Measurements from ENCODE around the gene TBC1D26. TPM values are rescaled to one million over a fixed set of nuclear protein-coding genes. Genes with fewer than 3 reads are reported as not detected.
"Not testable (repeated sequence)": the region's sequence is repeated elsewhere in the genome, so short reads cannot be mapped to it uniquely, and the experiment has no call there.

Gene TBC1D26
- polyA plus RNA-seq, 1 donor (not counting 4 experiments of a cell fraction or from before 2014, with no cell fraction given) = not detected

GRCh38 chr17:15698967-15699366 is 33.1 kb upstream of the TBC1D26 start:
- DNase-seq (ENCODE audit: low read depth, low spot score); H3K27me3 ChIP-seq (ENCODE audit: control insufficient read depth, extremely low read depth, insufficient read depth, low read length); H3K27ac ChIP-seq (ENCODE audit: control insufficient read depth, insufficient read depth, low read length): not testable (repeated sequence)

GRCh38 chr17:15699413-15699924 is 32.6 kb upstream of the TBC1D26 start, which contains the start of gene ZNF286A:
ZNF286A (plus strand) TSS chr17:15699752; CDS start chr17:15700330, 578 bp downstream.
- DNase-seq (ENCODE audit: low read depth, low spot score) = peak; percentile 97
- H2AFZ ChIP-seq (ENCODE audit: control insufficient read depth, low read length) = peak within 1 kb of the TSS; percentile 51
- peak within 1 kb of the TSS; percentile 51 to 64 (median 59) for H3K4me3 ChIP-seq (ENCODE audit: control insufficient read depth in 2 of 3, extremely low read depth in 1 of 3, insufficient read depth in 2 of 3, low read depth in 1 of 3, low read length in 3 of 3)
- peak within 1 kb of the TSS; percentile 76 for H3K9ac ChIP-seq (ENCODE audit: control insufficient read depth, extremely low read depth, insufficient read depth, low read length)
- H3K27ac ChIP-seq (ENCODE audit: control insufficient read depth, insufficient read depth, low read length) = peak within 1 kb of the TSS; percentile 26
- H3K4me1 ChIP-seq (ENCODE audit: control insufficient read depth, extremely low read depth, insufficient read depth, low read length); dilution Hi-C loops (cut with MboI; ENCODE audit: extremely low pct_ligation_motif_present, low sequenced_read_pairs); H3K36me3 ChIP-seq (ENCODE audit: control insufficient read depth in 2 of 2, extremely low read depth in 1 of 2, insufficient read depth in 2 of 2, low read length in 2 of 2); H3K27me3 ChIP-seq (ENCODE audit: control insufficient read depth, extremely low read depth, insufficient read depth, low read length); H3K9me1 ChIP-seq (ENCODE audit: control insufficient read depth, extremely low read depth, insufficient read depth, low read length); H3K9me3 ChIP-seq (ENCODE audit: control insufficient read depth, low read depth, low read length); H4K20me1 ChIP-seq (ENCODE audit: control insufficient read depth, extremely low read depth, insufficient read depth, low read length); H3K79me2 ChIP-seq (ENCODE audit: control insufficient read depth, insufficient read depth, low read length): not testable (repeated sequence)
- peak within 1 kb of the TSS; percentile 56 for H3K4me2 ChIP-seq (ENCODE audit: control insufficient read depth, extremely low read depth, insufficient read depth, low read depth, low read length)
- FAIRE-seq = peak; percentile 83

More at GRCh38 chr17:15698967-15699366, 33.1 kb upstream of the TBC1D26 start:
- H2AFZ ChIP-seq (ENCODE audit: control insufficient read depth, low read length) = peak overlapping the region; percentile 51
- H3K9me3 ChIP-seq (ENCODE audit: control insufficient read depth, low read depth, low read length); FAIRE-seq; H3K79me2 ChIP-seq (ENCODE audit: control insufficient read depth, insufficient read depth, low read length); H4K20me1 ChIP-seq (ENCODE audit: control insufficient read depth, extremely low read depth, insufficient read depth, low read length); H3K36me3 ChIP-seq (ENCODE audit: control insufficient read depth in 2 of 2, extremely low read depth in 1 of 2, insufficient read depth in 2 of 2, low read length in 2 of 2); dilution Hi-C loops (cut with MboI; ENCODE audit: extremely low pct_ligation_motif_present, low sequenced_read_pairs); H3K4me1 ChIP-seq (ENCODE audit: control insufficient read depth, extremely low read depth, insufficient read depth, low read length); H3K9me1 ChIP-seq (ENCODE audit: control insufficient read depth, extremely low read depth, insufficient read depth, low read length): not testable (repeated sequence)
- H3K4me3 ChIP-seq (ENCODE audit: control insufficient read depth in 2 of 3, extremely low read depth in 1 of 3, insufficient read depth in 2 of 3, low read depth in 1 of 3, low read length in 3 of 3) = peak overlapping the region; percentile 29 to 59 (median 43)
- peak overlapping the region; percentile 76 for H3K9ac ChIP-seq (ENCODE audit: control insufficient read depth, extremely low read depth, insufficient read depth, low read length)
- peak overlapping the region; percentile 56 for H3K4me2 ChIP-seq (ENCODE audit: control insufficient read depth, extremely low read depth, insufficient read depth, low read depth, low read length)

GRCh38 chr17:15699937-15700336 is 32.1 kb upstream of the TBC1D26 start:
- H4K20me1 ChIP-seq (ENCODE audit: control insufficient read depth, extremely low read depth, insufficient read depth, low read length); FAIRE-seq; H3K36me3 ChIP-seq (ENCODE audit: control insufficient read depth in 2 of 2, extremely low read depth in 1 of 2, insufficient read depth in 2 of 2, low read length in 2 of 2); dilution Hi-C loops (cut with MboI; ENCODE audit: extremely low pct_ligation_motif_present, low sequenced_read_pairs); H3K9me3 ChIP-seq (ENCODE audit: control insufficient read depth, low read depth, low read length); H3K27me3 ChIP-seq (ENCODE audit: control insufficient read depth, extremely low read depth, insufficient read depth, low read length); H3K4me1 ChIP-seq (ENCODE audit: control insufficient read depth, extremely low read depth, insufficient read depth, low read length); H3K4me2 ChIP-seq (ENCODE audit: control insufficient read depth, extremely low read depth, insufficient read depth, low read depth, low read length); H3K9me1 ChIP-seq (ENCODE audit: control insufficient read depth, extremely low read depth, insufficient read depth, low read length); DNase-seq (ENCODE audit: low read depth, low spot score); H3K79me2 ChIP-seq (ENCODE audit: control insufficient read depth, insufficient read depth, low read length): not testable (repeated sequence)
- Histone ChIP-seq H3K27ac (ENCODE audit: control insufficient read depth, insufficient read depth, low read length) (peak overlapping the region; percentile 26), H3K9ac (ENCODE audit: control insufficient read depth, extremely low read depth, insufficient read depth, low read length) (peak overlapping the region; percentile 76), H3K4me3 (ENCODE audit: control insufficient read depth in 2 of 3, extremely low read depth in 1 of 3, insufficient read depth in 2 of 3, low read depth in 1 of 3, low read length in 3 of 3) (peak overlapping the region; percentile 51 to 64 (median 59)), H2AFZ (ENCODE audit: control insufficient read depth, low read length) (peak overlapping the region; percentile 37)

DNA sequence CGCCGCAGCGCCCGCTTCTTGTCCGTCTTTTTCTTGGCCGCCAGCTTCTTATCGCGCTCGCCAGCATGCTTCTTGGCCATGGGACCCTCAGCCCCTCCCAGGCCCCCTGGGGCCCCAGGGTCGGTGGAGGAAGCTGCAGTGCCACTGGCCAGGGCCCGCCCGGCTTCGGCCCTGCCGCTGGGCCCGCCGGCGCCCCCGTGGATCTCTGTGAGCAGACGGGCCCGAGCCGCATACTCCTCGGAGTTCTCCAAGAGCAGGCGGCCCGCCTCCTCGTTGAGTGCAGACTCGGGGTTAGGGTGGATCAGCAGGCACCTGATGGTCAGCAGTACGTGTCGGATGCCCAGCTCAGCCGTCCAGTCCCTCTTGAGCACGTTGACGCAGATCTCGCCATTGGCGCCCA is 27.8 kb upstream of the TBC1D26 start:
- H3K36me3 ChIP-seq (ENCODE audit: control insufficient read depth in 2 of 2, extremely low read depth in 1 of 2, insufficient read depth in 2 of 2, low read length in 2 of 2) = peaks cover 7 to 11% of the 10 kb centered on the region in 2 experiments
- H3K9ac ChIP-seq (ENCODE audit: control insufficient read depth, extremely low read depth, insufficient read depth, low read length); H3K27ac ChIP-seq (ENCODE audit: control insufficient read depth, insufficient read depth, low read length); FAIRE-seq; H4K20me1 ChIP-seq (ENCODE audit: control insufficient read depth, extremely low read depth, insufficient read depth, low read length); H3K27me3 ChIP-seq (ENCODE audit: control insufficient read depth, extremely low read depth, insufficient read depth, low read length); H3K9me3 ChIP-seq (ENCODE audit: control insufficient read depth, low read depth, low read length); H3K4me1 ChIP-seq (ENCODE audit: control insufficient read depth, extremely low read depth, insufficient read depth, low read length); dilution Hi-C loops (cut with MboI; ENCODE audit: extremely low pct_ligation_motif_present, low sequenced_read_pairs); H3K4me2 ChIP-seq (ENCODE audit: control insufficient read depth, extremely low read depth, insufficient read depth, low read depth, low read length); DNase-seq (ENCODE audit: low read depth, low spot score); H3K79me2 ChIP-seq (ENCODE audit: control insufficient read depth, insufficient read depth, low read length); H3K4me3 ChIP-seq (ENCODE audit: control insufficient read depth in 2 of 3, extremely low read depth in 1 of 3, insufficient read depth in 2 of 3, low read depth in 1 of 3, low read length in 3 of 3); H3K9me1 ChIP-seq (ENCODE audit: control insufficient read depth, extremely low read depth, insufficient read depth, low read length); H2AFZ ChIP-seq (ENCODE audit: control insufficient read depth, low read length): not testable (repeated sequence)

DNA sequence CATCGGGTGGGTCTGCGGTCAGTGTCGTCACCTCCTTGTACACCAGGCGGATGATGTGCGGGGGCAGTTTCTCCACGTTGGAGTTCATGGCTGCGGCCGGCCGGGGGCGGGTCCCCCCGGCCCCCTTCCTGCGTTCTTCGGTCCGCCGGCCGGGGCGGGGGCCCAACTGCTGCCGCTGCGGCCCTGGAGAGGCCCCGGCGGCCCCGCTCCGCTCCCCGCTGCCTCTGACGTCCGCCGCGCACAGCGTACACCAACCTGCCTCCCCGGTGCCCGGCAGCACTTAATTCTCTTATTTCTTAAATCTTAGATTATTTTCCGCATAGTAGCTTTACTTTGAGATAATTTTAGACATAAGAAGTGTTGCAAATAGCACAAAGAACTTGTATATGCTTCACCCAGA is 27.3 kb upstream of the TBC1D26 start:
- H3K4me3 ChIP-seq (ENCODE audit: control insufficient read depth in 2 of 3, extremely low read depth in 1 of 3, insufficient read depth in 2 of 3, low read depth in 1 of 3, low read length in 3 of 3); H3K27me3 ChIP-seq (ENCODE audit: control insufficient read depth, extremely low read depth, insufficient read depth, low read length); H3K9me1 ChIP-seq (ENCODE audit: control insufficient read depth, extremely low read depth, insufficient read depth, low read length); H3K4me1 ChIP-seq (ENCODE audit: control insufficient read depth, extremely low read depth, insufficient read depth, low read length); H4K20me1 ChIP-seq (ENCODE audit: control insufficient read depth, extremely low read depth, insufficient read depth, low read length); H2AFZ ChIP-seq (ENCODE audit: control insufficient read depth, low read length); DNase-seq (ENCODE audit: low read depth, low spot score); H3K79me2 ChIP-seq (ENCODE audit: control insufficient read depth, insufficient read depth, low read length); FAIRE-seq; dilution Hi-C loops (cut with MboI; ENCODE audit: extremely low pct_ligation_motif_present, low sequenced_read_pairs); H3K9me3 ChIP-seq (ENCODE audit: control insufficient read depth, low read depth, low read length); H3K27ac ChIP-seq (ENCODE audit: control insufficient read depth, insufficient read depth, low read length); H3K9ac ChIP-seq (ENCODE audit: control insufficient read depth, extremely low read depth, insufficient read depth, low read length); H3K4me2 ChIP-seq (ENCODE audit: control insufficient read depth, extremely low read depth, insufficient read depth, low read depth, low read length): not testable (repeated sequence)
- peaks cover 7 to 11% of the 10 kb centered on the region in 2 experiments for H3K36me3 ChIP-seq (ENCODE audit: control insufficient read depth in 2 of 2, extremely low read depth in 1 of 2, insufficient read depth in 2 of 2, low read length in 2 of 2)
